HepG2 (cell line): ENCODE measurements around the gene RPLP2. TPM values are rescaled to one million over a fixed set of nuclear protein-coding genes. Genes with fewer than 3 reads are reported as not detected.

Source experiments
- ATAC-seq: fragments of 200-7000 bp; cut with Tn5 transposase; 3 replicates; pipeline ENCODE4 v1.9.1; 2020; ENCODE audit warnings: mild to moderate bottlenecking, moderate library complexity
- BruUV-seq: library from RNA; stranded (reverse); fragments of 400-500 nt; replicated peaks from 2 replicates; lab custom pipeline; 2021; lab: Mats Ljungman, UMichigan
- CTCF ChIA-PET: fragments of 300-600 bp; formaldehyde crosslinking; extraction: SDS; loops from one replicate; lab custom pipeline; 2021; ENCODE audit warnings: low total read pairs, inconsistent platforms, low intra/inter-chr PET ratio; lab: Yijun Ruan, JAX
- POLR2A ChIA-PET: fragments of 350-600 bp; sonication (Branson Sonifier 250); formaldehyde crosslinking; loops from one replicate; lab custom pipeline; 2020; ENCODE audit warnings: antibody characterized with exemption, inconsistent platforms; lab: Yijun Ruan, JAX
- DNase-seq: peaks from one replicate; pipeline ENCODE4 v3.0.0-alpha.2; 2015; ENCODE audit warnings: low spot score
- FAIRE-seq: peaks from 3 replicates; lab custom pipeline; 2011; peaks lifted over from hg19 to GRCh38; lab: Jason Lieb, UNC
- H2AFZ ChIP-seq: one replicate; pipeline ENCODE4 v1.6.1; 2011; ENCODE audit warnings: low read length, inconsistent platforms
- H3K27ac ChIP-seq: fragments of 300-600 bp; 3 replicates; pipeline ENCODE4 v1.8.0; 2011; ENCODE audit warnings: mixed run types, mild to moderate bottlenecking, mixed read lengths, low read length, inconsistent platforms; ENCODE audit not compliant: insufficient read depth; ENCODE audit errors: extremely low read length
- H3K27me3 ChIP-seq, 2 experiments: fragments of 200-600 bp in 1 of 2; 2 replicates in 1 of 2; 3 replicates in 1 of 2; pipeline versions ENCODE4 v1.6.0 to v1.8.0; 2011; ENCODE audit warnings: low read length in 2 of 2, mild to moderate bottlenecking in 2 of 2, moderate library complexity in 2 of 2, inconsistent platforms in 1 of 2; ENCODE audit not compliant: insufficient read depth in 2 of 2, control insufficient read depth in 1 of 2
- H3K36me3 ChIP-seq, 2 experiments: fragments of 200-600 bp in 1 of 2; replicated peaks in 1 of 2; 2 replicates in 1 of 2; 3 replicates in 1 of 2; pipeline versions ENCODE4 v1.5.1 to v1.8.0; 2011; ENCODE audit warnings: low read length in 2 of 2, inconsistent platforms in 1 of 2; ENCODE audit not compliant: insufficient read depth in 2 of 2, control insufficient read depth in 1 of 2
- H3K4me1 ChIP-seq: 2 replicates; pipeline ENCODE4 v1.5.1; 2012; ENCODE audit warnings: low read length, inconsistent platforms; ENCODE audit not compliant: insufficient read depth
- H3K4me2 ChIP-seq: 2 replicates; pipeline ENCODE4 v1.6.0; 2011; ENCODE audit warnings: low read depth, low read length, inconsistent platforms
- H3K4me3 ChIP-seq, 3 experiments: fragments of 200-600 bp in 1 of 3; sonication (generic), shearing (Covaris generic) in 1 of 3; replicated peaks in 1 of 3; 2 replicates each; pipeline ENCODE4 v1.5.1; 2011 to 2016; ENCODE audit warnings: low read length in 3 of 3, inconsistent platforms in 2 of 3, low read depth in 2 of 3, mild to moderate bottlenecking in 2 of 3, control low read depth in 1 of 3, mixed read lengths in 1 of 3; ENCODE audit not compliant: insufficient read depth in 1 of 3
- H3K79me2 ChIP-seq: one replicate; pipeline ENCODE4 v1.6.1; 2011; ENCODE audit warnings: low read length, inconsistent platforms; ENCODE audit not compliant: insufficient read depth
- H3K9ac ChIP-seq: 2 replicates; pipeline ENCODE4 v1.6.0; 2011; ENCODE audit warnings: mild to moderate bottlenecking, low read depth, low read length, inconsistent platforms; ENCODE audit not compliant: insufficient read depth
- H3K9me3 ChIP-seq: 2 replicates; pipeline ENCODE4 v1.5.1; 2012; ENCODE audit warnings: mild to moderate bottlenecking, low read length
- H4K20me1 ChIP-seq: 2 replicates; pipeline ENCODE4 v1.6.0; 2011; ENCODE audit warnings: inconsistent platforms, mild to moderate bottlenecking, low read length, moderate library complexity; ENCODE audit not compliant: insufficient read depth
- AGO2 ChIP-seq: fragments of 200-400 bp; formaldehyde crosslinking; optimal IDR thresholded peaks from 2 replicates; pipeline ENCODE3; 2017; ENCODE audit warnings: mild to moderate bottlenecking, low read depth, low read length, moderate library complexity
- ETV5 ChIP-seq: IDR thresholded peaks from 2 replicates; pipeline ENCODE4 v1.6.1; 2018; ENCODE audit warnings: missing biosample characterization, missing genetic modification reagents, inconsistent platforms, borderline replicate concordance
- ZNF33B ChIP-seq: sonication (generic); formaldehyde crosslinking; IDR thresholded peaks from 2 replicates; pipeline ENCODE4 v1.5.1; 2020; ENCODE audit warnings: mild to moderate bottlenecking, missing genetic modification reagents
- ZSCAN22 ChIP-seq: sonication (generic); formaldehyde crosslinking; IDR thresholded peaks from 2 replicates; pipeline ENCODE4 v1.4.0; 2020; ENCODE audit warnings: mild to moderate bottlenecking, missing genetic modification reagents
- WGBS: methylation state at CpG from one replicate; pipeline ENCODE4 v1.1.6; 2017; ENCODE audit warnings: low lambda C conversion rate; 5-methylcytosine and 5-hydroxymethylcytosine counted together
- in situ Hi-C: cut with HindIII; loops from 2 replicates; pipeline ENCODE4 v1.10.0; 2017; ENCODE audit warnings: low pct_unique_long_range_greater_than_20kb; ENCODE audit not compliant: extremely low pct_ligation_motif_present
- intact Hi-C: fragments of 100-400 bp; cut with micrococcal nuclease; formaldehyde crosslinking; loops from one replicate; pipeline ENCODE4 v1.10.0; 2022; ENCODE audit not compliant: unreplicated experiment
- polyA plus RNA-seq, 8 experiments: library from polyadenylated mRNA; depleted of rRNA in 3 of 8; stranded (reverse) in 7 of 8; unstranded in 1 of 8; fragments of >200 nt; fragmentation: Illumina TruSeq in 4 of 8; extraction: Trizol in 4 of 8; gene quantifications; 2 replicates each; pipeline versions ENCODE4 v1.2.1 to v1.2.3, GENCODE V29; 2011 to 2016; ENCODE audit warnings: low read depth in 4 of 8, missing spikeins in 1 of 8, mixed read lengths in 1 of 8; ENCODE audit not compliant: insufficient read depth in 1 of 8
- total RNA-seq, 5 experiments: library from RNA; depleted of rRNA; stranded (reverse); fragments of >200 nt; fragmentation: Illumina TruSeq; extraction: Trizol; gene quantifications; 2 replicates each; pipeline ENCODE4 v1.2.3, GENCODE V29; 2016; ENCODE audit warnings: low read depth in 1 of 5
- TF ChIP-seq, protein P1 (sequence below): sonication (generic); formaldehyde crosslinking; IDR thresholded peaks from 2 replicates; pipeline ENCODE4 v1.5.1; 2020; ENCODE audit warnings: missing genetic modification reagents, mild to moderate bottlenecking, borderline replicate concordance

The RPLP2 gene
- total and polyA plus RNA-seq, 2 of the 13 experiments (the other 11 are each of a cell fraction or from before 2014, with no cell fraction given), result 978 to 2,106 TPM

DNA sequence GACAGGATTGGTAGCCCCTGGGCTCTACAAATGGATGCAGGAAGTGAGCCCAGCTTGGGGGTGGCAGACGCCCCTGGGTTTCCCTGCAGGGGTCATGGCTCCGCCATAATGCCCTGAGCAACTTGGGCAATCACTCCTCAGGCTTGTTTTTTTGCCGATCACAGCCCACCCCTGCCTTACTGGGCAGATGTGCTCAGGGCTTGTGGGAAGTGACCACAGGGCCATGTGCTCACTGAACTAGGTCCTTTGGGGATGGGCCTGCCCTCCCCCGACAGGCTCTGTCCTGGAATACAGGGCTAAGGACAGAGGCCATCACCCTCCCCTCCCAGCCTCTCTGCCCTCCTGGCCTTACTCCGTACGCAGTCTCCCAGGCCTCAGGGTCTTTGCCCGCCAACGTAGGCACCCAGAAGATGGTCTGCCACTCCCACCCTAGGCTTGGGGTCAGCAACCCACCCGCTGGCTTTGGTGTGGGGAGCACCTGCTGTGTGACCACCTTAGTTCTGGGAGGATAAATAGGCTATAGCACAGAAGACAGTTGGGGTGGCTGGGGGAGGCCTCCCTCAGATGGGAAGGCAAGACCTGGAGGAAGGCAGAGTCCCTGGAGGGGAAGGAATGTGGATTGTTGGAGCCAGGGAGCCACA, 3.8 kb downstream of the RPLP2 start (continued):
- TF ChIP-seq, protein P1, sequence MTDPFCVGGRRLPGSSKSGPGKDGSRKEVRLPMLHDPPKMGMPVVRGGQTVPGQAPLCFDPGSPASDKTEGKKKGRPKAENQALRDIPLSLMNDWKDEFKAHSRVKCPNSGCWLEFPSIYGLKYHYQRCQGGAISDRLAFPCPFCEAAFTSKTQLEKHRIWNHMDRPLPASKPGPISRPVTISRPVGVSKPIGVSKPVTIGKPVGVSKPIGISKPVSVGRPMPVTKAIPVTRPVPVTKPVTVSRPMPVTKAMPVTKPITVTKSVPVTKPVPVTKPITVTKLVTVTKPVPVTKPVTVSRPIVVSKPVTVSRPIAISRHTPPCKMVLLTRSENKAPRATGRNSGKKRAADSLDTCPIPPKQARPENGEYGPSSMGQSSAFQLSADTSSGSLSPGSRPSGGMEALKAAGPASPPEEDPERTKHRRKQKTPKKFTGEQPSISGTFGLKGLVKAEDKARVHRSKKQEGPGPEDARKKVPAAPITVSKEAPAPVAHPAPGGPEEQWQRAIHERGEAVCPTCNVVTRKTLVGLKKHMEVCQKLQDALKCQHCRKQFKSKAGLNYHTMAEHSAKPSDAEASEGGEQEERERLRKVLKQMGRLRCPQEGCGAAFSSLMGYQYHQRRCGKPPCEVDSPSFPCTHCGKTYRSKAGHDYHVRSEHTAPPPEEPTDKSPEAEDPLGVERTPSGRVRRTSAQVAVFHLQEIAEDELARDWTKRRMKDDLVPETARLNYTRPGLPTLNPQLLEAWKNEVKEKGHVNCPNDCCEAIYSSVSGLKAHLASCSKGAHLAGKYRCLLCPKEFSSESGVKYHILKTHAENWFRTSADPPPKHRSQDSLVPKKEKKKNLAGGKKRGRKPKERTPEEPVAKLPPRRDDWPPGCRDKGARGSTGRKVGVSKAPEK (CRISPR knock-in tag), result no peak
- no peak for TF ChIP-seq ETV5 (CRISPR knock-in tag)
- no peak for TF ChIP-seq ZSCAN22 (CRISPR knock-in tag)

GRCh38 chr11:815675-816432, 6.1 kb downstream of the RPLP2 start:
- Histone ChIP-seq H3K4me1 (peaks cover 40% of the 10 kb centered on the region), H2AFZ (no peak overlapping the region), H3K4me3 (no peak overlapping the region), H4K20me1 (peaks cover 24% of the 10 kb centered on the region), H3K9ac (no peak overlapping the region), H3K27ac (no peak overlapping the region), H3K79me2 (peaks cover 19% of the 10 kb centered on the region), H3K9me3 (no peaks in the 10 kb centered on the region), H3K4me2 (no peak overlapping the region), H3K36me3 (peaks cover 20 to 27% of the 10 kb centered on the region in 2 experiments), H3K27me3 (no peaks in the 10 kb centered on the region; a peak in 1 of 5 replicates)
- BruUV-seq, result no TSS peak
- WGBS, result 84% methylated on average over 7 of the region's 11 CpGs
- ChIA-PET POLR2A (interaction anchor here (0.7 to 9.2 kb wide), 4 partner anchors 10 to 136 kb away, joined by 3 to 264 read pairs (median 6); partner anchors contain the start of genes CD151, CRACR2B and PIDD1), CTCF (no interaction called here)
- FAIRE-seq (no peak), DNase-seq (no peak), ATAC-seq (no peak)
- TF ChIP-seq ZNF33B (CRISPR knock-in tag) (no peak), AGO2 (peak; percentile 72)
- intact Hi-C loops, result no loop called here
- in situ Hi-C loops, result no loop called here
